Stimulated activated CD8-positive, alpha-beta memory T cell treated with anti-CD3 and anti-CD28 coated beads, Interleukin-7, amount 100 ng/mL, for 48 hours (primary cell): Measurements from ENCODE around the gene CALR.
"Not testable (repeated sequence)": the region's sequence is repeated elsewhere in the genome, so short reads cannot be mapped to it uniquely, and the experiment has no call there.

Source experiments
- DNase-seq, 2 donors: peaks; one replicate each; pipeline ENCODE4 v3.0.0-alpha.2; 2020; ENCODE audit warnings: low read depth in 1 of 2; ENCODE audit errors: extremely low read depth in 1 of 2

Gene CALR

DNA sequence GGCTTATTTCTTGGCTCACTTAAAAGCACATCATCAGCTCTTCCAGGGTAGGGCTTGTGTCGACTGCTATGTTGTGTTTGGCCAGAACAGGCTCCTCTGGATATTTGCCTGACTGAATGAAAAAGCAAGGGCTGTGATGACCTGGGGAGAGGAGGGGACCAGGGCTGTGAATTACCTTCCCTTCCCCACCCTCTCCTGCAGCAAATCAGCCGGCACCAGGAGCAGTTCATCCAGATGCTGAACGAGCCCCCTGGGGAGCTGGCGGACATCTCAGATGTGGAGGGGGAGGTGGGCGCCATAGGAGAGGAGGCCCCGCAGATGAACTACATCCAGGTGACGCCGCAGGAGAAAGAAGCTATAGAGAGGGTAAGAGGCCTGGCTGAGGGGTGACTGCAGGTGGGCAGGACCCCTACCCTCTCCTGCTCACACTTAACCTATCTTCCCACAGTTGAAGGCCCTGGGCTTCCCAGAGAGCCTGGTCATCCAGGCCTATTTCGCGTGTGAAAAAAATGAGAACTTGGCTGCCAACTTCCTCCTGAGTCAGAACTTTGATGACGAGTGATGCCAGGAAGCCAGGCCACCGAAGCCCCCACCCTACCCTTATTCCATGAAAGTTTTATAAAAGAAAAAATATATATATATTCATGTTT is 14.2 kb downstream of the CALR start:
- no peak for DNase-seq

DNA sequence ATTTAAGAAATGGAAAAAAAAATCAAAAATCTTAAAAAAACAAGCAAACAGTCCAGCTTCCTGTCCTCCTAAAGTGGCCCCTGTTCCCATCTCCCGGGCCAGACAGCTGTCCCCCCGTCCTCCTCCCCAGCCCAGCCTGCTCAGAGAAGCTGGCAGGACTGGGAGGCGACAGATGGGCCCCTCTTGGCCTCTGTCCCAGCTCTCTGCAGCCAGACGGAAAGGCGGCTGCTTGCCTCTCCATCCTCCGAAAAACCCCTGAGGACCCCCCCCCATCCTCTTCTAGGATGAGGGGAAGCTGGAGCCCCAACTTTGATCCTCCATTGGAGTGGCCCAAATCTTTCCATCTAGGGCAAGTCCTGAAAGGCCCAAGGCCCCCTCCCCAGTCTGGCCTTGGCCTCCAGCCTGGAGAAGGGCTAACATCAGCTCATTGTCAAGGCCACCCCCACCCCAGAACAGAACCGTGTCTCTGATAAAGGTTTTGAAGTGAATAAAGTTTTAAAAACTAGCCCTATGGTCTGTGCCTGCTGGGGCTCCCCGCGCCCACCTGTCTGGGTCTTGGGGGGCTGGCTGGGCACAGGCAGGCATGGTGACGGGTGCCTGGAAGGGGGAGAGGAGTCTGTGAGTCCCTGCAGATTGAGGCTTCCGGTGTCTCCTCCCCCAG is 14.9 kb downstream of the CALR start:
- DNase-seq = no peak

DNA sequence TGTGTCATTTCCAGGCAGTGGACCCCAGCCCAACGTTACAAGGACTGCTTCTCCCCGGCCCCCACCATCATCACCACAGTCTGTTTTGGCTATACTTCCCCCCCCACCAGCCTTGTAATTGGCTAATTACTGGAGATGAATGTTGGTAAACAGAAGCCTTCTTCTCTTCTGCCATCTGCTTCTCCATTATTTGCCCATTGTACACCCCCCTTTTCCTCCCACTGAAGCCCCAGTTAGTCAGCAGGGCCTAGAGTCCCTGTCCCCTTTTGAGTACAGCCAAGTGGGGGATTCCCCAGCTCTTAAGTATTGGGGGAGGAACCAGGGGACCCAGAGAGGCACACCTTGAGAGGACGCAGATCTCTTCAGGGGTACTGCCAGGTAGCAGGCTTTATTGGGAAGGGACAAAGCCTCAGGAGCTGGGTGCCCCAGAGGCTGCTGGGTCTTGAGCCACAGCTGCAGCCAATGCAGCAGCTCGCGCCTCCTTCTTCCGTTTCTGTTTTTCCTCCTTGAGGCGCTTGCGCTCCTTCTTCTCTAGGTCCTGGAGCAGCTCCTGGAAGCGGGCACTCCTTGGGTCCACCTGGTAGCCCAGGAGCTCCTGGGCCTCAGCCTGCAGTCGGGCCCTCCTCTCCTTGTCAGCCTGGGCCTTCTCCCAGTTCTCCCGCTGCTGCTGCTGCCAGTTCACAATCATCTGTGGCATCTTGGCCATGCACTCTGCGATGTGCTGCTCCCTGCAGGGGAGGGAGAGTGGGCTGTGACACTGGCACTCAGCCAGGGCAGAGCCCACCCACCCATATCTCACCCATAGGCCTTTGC is 15.6 kb downstream of the CALR start:
- no peak for DNase-seq

DNA sequence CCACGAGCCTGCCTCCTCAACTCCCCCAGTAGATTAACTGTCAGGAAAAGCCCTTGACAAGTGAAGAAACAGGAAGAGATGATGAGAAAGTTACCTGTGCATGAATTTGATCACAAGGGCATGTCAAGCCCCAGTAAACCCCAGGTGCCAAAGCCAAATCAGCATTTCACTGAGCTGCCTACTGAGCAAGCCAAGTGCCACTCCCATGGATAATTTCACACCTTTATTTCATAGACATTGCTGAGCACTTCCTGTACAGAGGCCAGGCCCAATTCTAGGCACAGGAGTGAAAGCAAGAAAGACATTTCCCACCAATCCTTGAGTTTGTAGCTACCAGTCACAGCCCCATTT is 16.2 kb downstream of the CALR start:
- DNase-seq = no peak

DNA sequence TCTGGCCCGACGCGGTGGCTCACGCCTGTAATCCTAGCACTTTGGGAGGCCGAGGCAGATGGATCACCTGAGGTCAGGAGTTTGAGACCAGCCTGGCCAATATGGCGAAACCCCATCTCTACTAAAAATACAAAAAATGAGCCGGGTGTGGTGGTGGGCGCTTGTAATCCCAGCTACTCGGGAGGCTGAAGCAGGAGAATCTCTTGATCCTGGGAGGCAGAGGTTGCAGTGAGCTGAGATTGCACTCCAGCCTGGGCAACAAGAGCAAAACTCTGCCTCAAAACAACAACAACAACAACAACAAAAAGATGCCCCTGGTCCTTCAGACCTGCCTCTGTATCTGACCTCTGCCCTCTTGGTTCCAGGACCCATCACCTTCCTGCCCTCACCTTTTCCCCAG is 17.2 kb downstream of the CALR start:
- not testable (repeated sequence) for DNase-seq

DNA sequence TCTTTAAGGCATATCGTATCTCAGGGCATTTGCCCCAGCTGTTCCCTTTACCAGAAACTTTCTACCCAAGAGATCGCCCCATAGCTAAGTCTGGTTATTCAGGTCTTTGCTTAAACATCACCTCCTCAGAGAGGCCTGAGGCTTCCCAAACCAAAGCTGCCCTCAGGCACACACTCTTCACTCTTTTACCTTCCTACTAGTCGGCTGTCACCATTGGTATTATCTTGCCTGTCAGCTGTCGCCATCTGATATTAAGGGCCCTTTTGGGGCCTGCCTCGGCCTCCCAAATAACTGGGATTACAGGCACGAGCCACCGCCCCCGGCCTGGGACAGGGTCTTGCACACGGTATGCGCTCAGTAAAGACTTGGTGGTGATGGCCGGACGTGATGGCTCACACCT is 17.6 kb downstream of the CALR start:
- DNase-seq = no peak

DNA sequence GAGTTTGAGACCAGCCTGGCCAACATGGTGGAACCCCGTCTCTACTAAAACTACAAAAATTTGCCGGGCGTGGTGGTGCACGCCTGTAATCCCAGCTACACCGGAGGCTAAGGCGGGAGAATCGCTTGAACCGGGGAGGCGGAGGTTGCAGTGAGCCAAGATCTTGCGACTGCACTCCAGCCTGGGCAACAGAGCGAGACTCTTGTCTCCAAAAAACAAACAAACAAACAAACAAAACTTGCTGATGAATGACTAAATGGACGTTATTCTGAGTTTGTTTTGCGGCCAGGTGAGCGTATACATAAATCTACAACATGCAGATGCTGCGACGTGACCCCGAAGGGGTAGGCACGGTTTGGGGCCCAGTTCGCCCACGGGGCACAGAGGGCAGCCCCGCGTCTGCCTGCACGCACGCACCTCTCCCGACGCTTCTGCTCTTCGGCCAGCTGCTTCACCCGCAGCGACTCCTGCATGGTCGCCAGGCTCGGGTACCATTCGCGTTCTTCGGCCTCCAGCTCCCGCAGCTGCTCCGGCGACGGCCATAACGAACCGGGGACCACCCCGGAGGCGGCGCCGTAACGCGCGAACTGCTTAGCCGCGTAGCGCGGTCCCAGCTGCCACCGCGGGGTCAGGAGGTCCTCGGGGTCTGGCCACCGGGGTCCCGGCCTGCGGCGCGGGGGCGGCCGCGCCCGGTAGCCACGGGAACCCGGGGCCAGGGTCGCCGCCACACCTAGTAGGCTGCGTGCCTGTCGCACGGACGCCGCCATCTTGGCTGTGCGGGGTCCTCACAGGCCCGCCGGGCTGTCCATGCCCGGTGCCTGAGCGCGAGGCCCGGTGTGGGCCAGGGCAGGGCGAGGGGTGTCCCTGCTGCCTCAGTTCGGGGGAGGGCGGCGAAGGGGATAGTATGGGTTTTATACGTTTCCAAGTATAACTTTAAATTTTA is 18.3 kb downstream of the CALR start, which contains the start of gene GADD45GIP1:
Gene GADD45GIP1 (minus strand): TSS at position 778 of the 943 bp plus-strand sequence. CDS start 11 bp downstream, at position 767.
- peak; percentile 68 to 72 for DNase-seq

DNA sequence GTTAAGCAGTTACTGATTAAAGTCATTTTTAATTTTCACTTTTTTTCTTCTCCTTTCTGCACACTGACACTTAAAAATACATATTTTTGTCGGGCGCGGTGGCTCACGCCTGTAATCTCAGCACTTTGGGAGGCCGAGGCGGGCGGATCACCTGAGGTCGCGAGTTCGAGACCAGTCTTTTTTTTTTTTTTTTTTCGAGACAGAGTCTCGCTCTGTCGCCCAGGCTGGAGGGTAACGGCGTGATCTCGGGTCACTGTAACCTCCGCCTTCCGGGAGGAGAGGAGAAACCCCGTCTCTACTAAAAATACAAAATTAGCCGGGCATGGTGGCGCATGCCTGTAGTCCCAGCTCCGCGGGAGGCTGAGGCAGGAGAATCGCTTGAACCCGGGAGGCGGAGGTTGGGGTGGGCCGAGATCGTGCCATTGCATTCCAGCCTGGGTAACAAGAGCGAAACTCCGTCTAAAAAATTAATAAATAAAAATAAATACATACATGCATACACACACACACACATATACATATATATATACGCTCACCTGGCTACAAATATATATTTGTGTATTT is 19.1 kb downstream of the CALR start:
- DNase-seq = not testable (repeated sequence)

DNA sequence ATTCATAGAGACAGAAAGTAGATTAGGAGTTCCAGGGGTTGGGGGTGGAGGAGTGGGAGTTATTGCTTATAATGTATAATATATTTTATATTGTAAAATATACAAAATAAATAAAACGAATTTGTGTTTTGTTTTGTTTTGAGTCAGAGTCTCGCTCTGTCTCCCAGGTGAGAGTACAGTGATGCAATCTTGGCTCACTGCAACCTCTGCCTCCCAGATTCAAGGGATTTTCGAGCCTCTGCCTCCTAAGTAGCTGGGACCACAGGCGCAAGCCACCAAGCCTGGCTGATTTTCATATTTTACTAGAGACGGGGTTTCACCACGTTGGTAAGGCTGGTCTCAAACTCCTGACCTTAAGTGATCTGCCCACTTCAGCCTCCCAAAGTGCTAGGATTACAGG is 21.1 kb downstream of the CALR start:
- DNase-seq = no peak

DNA sequence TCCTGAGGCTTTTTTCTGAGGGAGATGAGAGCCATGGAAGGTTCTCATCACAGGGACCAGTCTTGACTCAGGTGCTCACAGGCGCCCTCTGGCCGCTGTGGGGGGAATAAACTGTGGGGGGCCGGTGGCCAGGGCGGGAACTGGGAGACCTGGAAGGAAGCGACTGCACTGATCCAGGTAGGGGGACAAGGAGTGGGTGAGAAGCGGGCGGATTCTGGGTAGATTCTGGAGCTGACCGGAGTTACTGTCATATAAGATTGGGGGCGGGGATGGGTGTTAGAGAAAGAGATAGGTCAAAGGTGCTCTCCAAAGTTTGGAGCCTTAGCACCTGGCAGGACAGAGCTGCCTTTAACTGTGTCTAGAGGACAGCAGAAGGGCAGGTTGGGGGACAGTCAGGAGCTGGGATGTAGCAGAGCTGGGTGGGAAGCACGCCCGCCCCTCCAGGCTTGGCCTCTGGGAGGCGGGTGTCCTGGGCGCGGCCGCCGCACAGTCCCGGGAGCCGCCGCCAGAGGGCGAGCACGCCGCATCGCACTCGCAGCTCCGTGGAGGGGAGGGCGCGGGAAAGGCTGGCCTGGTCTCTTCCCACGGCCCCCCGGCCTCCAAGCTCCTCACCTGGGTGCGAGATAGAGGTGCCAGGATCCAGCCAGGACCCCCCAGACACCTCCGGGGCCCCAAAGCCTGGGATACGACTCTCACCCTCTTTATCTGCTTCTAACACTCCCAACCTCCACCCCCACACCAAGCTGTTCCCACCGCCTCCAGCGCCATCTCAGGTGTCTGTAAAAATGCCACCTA is 26.8 kb downstream of the CALR start:
- DNase-seq = peak; percentile 67 to 72

DNA sequence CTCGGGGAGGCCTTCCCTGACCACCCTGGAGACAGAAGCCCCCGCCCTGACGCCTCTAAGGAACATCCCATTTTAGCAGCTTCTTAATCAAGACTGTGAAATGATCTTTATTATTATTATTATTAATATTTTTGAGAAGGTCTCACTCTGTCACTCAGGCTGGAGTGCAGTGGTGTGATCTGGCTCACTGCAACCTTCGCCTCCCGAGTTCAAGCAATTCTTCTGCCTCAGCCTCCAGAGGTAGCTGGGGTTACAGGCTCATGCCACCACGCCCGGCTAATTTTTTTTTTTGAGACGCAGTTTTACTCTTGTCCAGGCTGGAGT is 27.4 kb downstream of the CALR start:
- no peak for DNase-seq

DNA sequence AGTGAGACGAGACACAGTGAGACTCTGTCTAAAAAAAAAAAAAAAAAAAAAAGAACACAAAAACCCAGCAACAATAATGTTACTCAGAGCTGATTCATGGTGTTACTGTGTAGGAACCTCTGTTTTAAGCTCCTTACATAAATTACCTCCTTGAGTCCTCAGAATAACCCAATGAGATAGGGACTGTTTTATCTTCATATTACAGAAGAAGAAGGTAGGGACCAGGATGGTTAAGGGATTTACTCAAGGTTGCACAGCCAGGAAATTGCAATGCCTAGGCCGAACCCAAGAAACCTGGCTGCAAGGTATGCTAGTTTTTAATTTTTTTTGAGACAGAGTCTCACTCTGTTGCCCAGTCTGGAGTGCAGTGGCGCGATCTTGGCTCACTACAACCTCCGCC is 29.5 kb downstream of the CALR start:
- DNase-seq = no peak

DNA sequence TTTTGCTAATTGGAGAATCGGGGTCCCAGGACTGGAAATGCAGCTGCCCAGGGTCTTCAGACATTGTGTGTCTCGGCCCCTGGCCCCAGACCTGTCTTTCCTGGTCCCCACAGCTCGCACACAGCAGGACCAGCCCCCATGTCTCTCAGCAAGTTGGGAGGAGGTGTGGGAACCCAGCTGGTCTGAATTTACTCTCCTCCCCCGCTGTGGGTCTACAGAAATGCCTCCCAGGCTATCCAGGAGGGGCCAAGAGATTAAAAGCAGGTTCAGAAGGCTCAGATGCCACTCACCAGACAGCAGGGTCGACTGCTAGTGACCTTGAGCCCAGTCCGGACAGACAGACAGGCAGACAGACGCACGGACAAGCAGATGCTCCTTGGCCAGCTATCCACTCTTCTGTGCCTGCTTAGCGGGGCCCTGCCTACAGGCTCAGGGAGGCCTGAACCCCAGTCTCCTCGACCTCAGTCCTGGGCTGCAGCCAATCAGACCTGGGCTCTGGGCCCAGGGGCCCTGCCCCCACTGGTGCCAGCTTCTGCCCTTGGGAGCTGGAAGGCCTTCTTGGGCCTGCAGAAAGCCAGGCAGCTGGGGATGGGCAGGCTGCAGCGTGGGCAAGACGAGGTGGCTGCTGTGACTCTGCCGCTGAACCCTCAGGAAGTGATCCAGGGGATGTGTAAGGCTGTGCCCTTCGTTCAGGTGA is 31.0 kb downstream of the CALR start, which contains the start of gene DAND5:
Gene DAND5 (plus strand): TSS at position 285 of the 697 bp plus-strand sequence. CDS start 85 bp downstream, at position 370.
- no peak for DNase-seq

DNA sequence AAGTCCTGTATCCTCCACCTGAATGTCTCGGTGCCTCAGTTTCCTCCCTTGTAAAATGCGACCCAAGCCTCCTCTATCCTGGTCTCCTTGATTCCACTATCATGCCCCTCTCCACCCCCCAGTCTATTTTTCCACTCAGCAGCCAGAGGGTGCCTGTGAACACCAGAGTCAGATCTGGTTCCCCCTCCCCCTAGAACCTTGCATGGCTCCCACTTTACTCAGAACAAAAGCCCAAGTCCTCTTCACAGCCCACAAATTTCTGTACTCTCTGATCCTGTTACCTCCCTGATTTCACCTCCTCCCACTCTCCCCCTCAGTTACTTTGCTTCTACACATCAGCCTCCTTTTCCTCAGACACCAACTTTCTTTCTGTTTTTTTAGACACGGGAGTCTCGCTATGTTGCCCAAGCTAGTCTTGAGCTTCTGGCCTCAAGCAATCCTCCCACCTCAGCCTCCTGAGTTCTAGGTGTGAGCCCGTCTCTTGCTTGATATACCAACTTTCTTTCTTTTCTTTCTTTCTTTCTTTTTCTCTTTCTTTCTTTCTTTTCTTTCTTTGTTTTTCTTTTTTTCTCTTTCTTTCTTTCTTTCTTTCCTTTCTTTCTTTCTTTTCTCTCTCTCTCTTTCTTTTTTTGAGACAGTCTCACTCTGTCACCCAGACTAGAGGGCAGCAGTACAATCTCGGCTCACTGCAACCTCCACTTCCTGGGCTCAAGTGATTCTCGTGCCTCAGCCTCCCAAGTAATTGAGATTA is 31.8 kb downstream of the CALR start:
- no peak for DNase-seq

DNA sequence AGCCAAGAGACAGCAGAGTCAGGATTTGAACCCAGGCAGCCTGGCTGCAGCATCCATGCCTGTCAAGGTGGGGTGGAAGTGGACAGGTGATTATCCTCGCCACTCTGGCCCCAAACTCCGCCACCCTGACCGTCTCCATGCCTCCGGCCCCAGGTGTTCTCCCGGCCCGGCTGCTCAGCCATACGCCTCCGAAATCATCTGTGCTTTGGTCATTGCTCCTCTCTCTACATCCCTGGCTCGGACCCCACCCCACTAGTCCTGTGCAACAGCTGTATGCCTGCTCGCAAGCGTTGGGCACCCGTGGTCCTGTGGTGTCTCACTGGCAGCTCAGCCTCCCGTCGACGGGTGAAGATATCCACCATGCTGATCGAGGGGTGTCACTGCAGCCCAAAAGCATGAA is 34.8 kb downstream of the CALR start:
- no peak for DNase-seq

DNA sequence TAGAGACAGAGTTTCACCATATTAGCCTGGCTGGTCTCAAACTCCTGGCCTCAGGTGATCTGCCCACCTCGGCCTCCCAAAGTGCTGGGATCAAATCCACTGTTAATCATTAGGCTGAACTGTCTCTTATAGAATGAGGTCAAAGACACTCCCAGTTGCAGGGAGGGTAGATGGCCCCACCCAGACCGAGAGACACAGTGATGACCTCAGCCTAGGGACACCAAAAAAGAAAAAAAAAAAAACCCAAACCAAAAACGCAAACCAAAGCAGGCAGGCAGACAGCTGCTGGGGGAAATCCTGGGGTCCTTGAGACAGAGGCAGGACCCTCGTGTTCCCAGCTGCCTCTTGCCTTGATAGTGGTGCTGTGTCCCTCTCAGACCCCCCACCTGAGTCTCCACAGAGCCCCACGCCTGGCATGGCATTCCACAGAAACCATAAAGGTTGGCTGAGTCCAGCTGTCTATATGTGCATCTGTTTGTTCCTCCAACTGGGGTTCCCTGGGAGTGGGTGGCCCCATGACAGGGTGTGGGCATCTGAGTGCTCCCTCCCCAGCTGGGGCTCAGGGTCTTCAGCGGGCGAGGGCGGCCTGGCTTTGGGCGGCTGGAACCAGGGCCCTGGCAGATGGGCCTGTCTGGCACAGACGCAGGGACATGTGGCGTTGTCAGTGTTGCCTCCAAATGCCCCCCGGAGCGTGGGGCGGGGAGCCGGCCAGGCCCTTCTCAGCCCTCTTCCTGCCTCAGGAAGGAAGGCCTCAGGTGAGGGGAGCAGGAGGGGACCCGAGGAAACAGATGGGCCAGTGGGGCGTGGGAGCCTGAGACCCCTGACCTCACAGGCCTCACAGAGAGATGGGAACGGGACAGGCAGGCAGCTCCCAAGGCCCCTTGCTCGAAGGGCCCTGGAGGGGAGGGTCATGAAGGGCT is 36.2 kb downstream of the CALR start:
- DNase-seq = no peak

DNA sequence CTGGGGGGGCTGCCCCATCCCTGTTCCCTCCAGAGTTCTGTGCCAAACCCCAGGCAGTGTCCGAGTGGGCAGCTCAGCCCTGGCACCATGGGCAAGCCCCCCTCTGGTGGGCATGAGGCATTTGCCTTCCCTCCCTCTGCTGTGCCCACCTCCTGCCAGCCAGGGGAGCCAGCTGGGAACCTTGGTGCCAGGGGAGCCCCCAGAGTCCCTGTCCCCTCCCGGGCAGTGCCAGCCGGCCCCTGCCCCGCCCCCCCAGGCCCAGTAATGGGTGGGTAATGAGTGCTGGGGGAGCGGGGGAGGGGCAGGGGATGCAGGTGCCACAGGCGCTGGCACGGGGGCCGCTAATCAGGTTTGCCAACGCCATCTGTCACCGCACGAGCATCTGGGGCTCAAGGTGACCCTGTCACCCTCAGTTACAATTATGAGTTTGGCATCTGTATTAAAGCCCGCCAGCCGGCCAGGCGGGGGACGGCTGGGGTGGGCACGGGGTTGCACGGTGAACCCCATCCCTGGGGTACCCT is 36.9 kb downstream of the CALR start:
- DNase-seq = no peak
